WERI-Rb-1 (cell line): ENCODE measurements around the gene TUBGCP2.

ENCODE experiments used
- DNase-seq: peaks from one replicate; pipeline ENCODE4 v3.0.0-alpha.2; 2020
- H3K27ac ChIP-seq: fragments of 250-450 bp; sonication (Bioruptor Pico); 2 replicates; pipeline ENCODE4 v1.5.1; 2020; ENCODE audit warnings: mild to moderate bottlenecking, moderate library complexity
- H3K27me3 ChIP-seq: fragments of 250-450 bp; sonication (Bioruptor Pico); 2 replicates; pipeline ENCODE4 v1.5.1; 2021; ENCODE audit warnings: mild to moderate bottlenecking, low read depth, moderate library complexity; ENCODE audit not compliant: insufficient read depth, severe bottlenecking
- H3K36me3 ChIP-seq: fragments of 250-450 bp; sonication (Bioruptor Pico); 2 replicates; pipeline ENCODE4 v1.5.1; 2020; ENCODE audit warnings: mild to moderate bottlenecking, moderate library complexity
- H3K4me3 ChIP-seq: 2 replicates; pipeline ENCODE4 v1.5.1; 2011; ENCODE audit warnings: low read depth, mild to moderate bottlenecking, control low read depth, low read length
- H3K9me3 ChIP-seq: fragments of 250-450 bp; sonication (Bioruptor Pico); 2 replicates; pipeline ENCODE4 v1.5.1; 2021; ENCODE audit warnings: mild to moderate bottlenecking, moderate library complexity; ENCODE audit not compliant: severe bottlenecking
- CTCF ChIP-seq: IDR thresholded peaks from 2 replicates; pipeline ENCODE4 v1.5.1; 2011; ENCODE audit warnings: low read depth, mild to moderate bottlenecking, control low read depth, inconsistent platforms, low read length

The TUBGCP2 gene

GRCh38 chr10:133308421-133309099 lies at the start of gene TUBGCP2, which contains the start of gene ZNF511:
TSS of gene TUBGCP2 (minus strand) at chr10:133308872. CDS start at chr10:133302941, 5,931 bp downstream.
TSS of gene ZNF511 (plus strand) at chr10:133308914. CDS start at chr10:133308944, 30 bp downstream.
- 0 out of 2 replicates have a peak, but pooled peaks have one; percentile 10 for TF ChIP-seq CTCF
- Histone ChIP-seq H3K36me3 (peaks cover 27% of the 10 kb centered on the region), H3K9me3 (no peaks in the 10 kb centered on the region), H3K27me3 (no peaks in the 10 kb centered on the region), H3K4me3 (peak within 1 kb of the TSS; percentile 83), H3K27ac (peak within 1 kb of the TSS; percentile 96)
- DNase-seq: peak; percentile 81

- no peak for TF ChIP-seq CTCF
- Histone ChIP-seq H3K36me3 (peaks cover 11% of the 10 kb centered on the region), H3K27me3 (no peaks in the 10 kb centered on the region), H3K27ac (no peak within 1 kb of the TSS), H3K4me3 (no peak within 1 kb of the TSS), H3K9me3 (no peaks in the 10 kb centered on the region)
- DNase-seq: no peak
These were observed 48.9 kb upstream of the TUBGCP2 start, which contains the start of gene FUOM for GRCh38 chr10:133357285-133358161. TSS of gene FUOM (minus strand) at chr10:133358019. CDS start at chr10:133358007, 12 bp downstream.

GRCh38 chr10:133356549-133357284 lies 48.0 kb upstream of the TUBGCP2 start:
- Histone ChIP-seq H3K27ac (no peak overlapping the region), H3K9me3 (no peaks in the 10 kb centered on the region), H3K4me3 (no peak overlapping the region), H3K27me3 (no peaks in the 10 kb centered on the region), H3K36me3 (peaks cover 3% of the 10 kb centered on the region)
- TF ChIP-seq CTCF: no peak
- no peak for DNase-seq

GRCh38 chr10:133355991-133356390 lies 47.3 kb upstream of the TUBGCP2 start:
- no peaks in the 10 kb centered on the region for H3K36me3 ChIP-seq
- no peaks in the 10 kb centered on the region for H3K27me3 ChIP-seq
- no peak overlapping the region for H3K4me3 ChIP-seq
- no peak overlapping the region for H3K27ac ChIP-seq
- no peak for TF ChIP-seq CTCF
- H3K9me3 ChIP-seq: no peaks in the 10 kb centered on the region
- no peak for DNase-seq

GRCh38 chr10:133355266-133355665 lies 46.6 kb upstream of the TUBGCP2 start:
- no peak for DNase-seq
- no peak overlapping the region for H3K4me3 ChIP-seq
- TF ChIP-seq CTCF: no peak

More at GRCh38 chr10:133355266-133355665, 46.6 kb upstream of the TUBGCP2 start:
- no peaks in the 10 kb centered on the region for H3K9me3 ChIP-seq
- H3K27me3 ChIP-seq: no peaks in the 10 kb centered on the region
- H3K36me3 ChIP-seq: no peaks in the 10 kb centered on the region
- no peak overlapping the region for H3K27ac ChIP-seq
